IMR-90 (cell line): Measurements from ENCODE around the gene UPF1.

ENCODE experiments used
- BHLHE40 ChIP-seq: fragments of 150-350 bp; IDR thresholded peaks from 2 replicates; pipeline ENCODE4 v1.6.1; 2016; ENCODE audit warnings: mild to moderate bottlenecking, low read depth, low read length
- CEBPB ChIP-seq: IDR thresholded peaks from 2 replicates; pipeline ENCODE4 v1.6.1; 2012; ENCODE audit warnings: low read depth, low read length, improper control_type of control experiment
- CHD1 ChIP-seq: IDR thresholded peaks from 2 replicates; pipeline ENCODE4 v1.6.1; 2012; ENCODE audit warnings: low read depth, low read length, improper control_type of control experiment
- CTCF ChIP-seq: conservative IDR thresholded peaks from 2 replicates; pipeline ENCODE4 v1.5.1; 2012; ENCODE audit warnings: mild to moderate bottlenecking, low read depth, low read length, improper control_type of control experiment
- ELK1 ChIP-seq: fragments of 150-350 bp; IDR thresholded peaks from 2 replicates; pipeline ENCODE4 v1.6.1; 2016; ENCODE audit warnings: low read depth, mild to moderate bottlenecking, low read length, moderate library complexity, borderline replicate concordance
- FOS ChIP-seq: fragments of 150-350 bp; IDR thresholded peaks from 2 replicates; pipeline ENCODE4 v1.6.1; 2016; ENCODE audit warnings: low read depth, low read length
- MAFK ChIP-seq: IDR thresholded peaks from 2 replicates; pipeline ENCODE4 v1.6.1; 2012; ENCODE audit warnings: low read depth, low read length, improper control_type of control experiment
- MAZ ChIP-seq: IDR thresholded peaks from 2 replicates; pipeline ENCODE4 v1.6.1; 2012; ENCODE audit warnings: low read depth, mild to moderate bottlenecking, low read length, improper control_type of control experiment, moderate library complexity, borderline replicate concordance
- MXI1 ChIP-seq: IDR thresholded peaks from 2 replicates; pipeline ENCODE4 v1.6.1; 2012; ENCODE audit warnings: low read depth, mild to moderate bottlenecking, low read length, moderate library complexity, borderline replicate concordance
- POLR2A ChIP-seq: IDR thresholded peaks from 2 replicates; pipeline ENCODE4 v1.6.1; 2012; ENCODE audit warnings: mild to moderate bottlenecking, low read depth, low read length
- RAD21 ChIP-seq: IDR thresholded peaks from 2 replicates; pipeline ENCODE4 v1.6.1; 2012; ENCODE audit warnings: low read length, improper control_type of control experiment
- RCOR1 ChIP-seq: IDR thresholded peaks from 2 replicates; pipeline ENCODE4 v1.6.1; 2012; ENCODE audit warnings: mild to moderate bottlenecking, low read length, improper control_type of control experiment; ENCODE audit not compliant: insufficient replicate concordance
- RFX5 ChIP-seq: IDR thresholded peaks from 2 replicates; pipeline ENCODE4 v1.8.0; 2012; ENCODE audit warnings: low read depth, mild to moderate bottlenecking, low read length, moderate library complexity
- USF2 ChIP-seq: fragments of 150-350 bp; IDR thresholded peaks from 2 replicates; pipeline ENCODE4 v1.6.1; 2017; ENCODE audit warnings: mild to moderate bottlenecking, antibody characterized with exemption, low read length, low read depth

- TF ChIP-seq CTCF (no peak), CHD1 (no peak), MXI1 (no peak), POLR2A (no peak), RFX5 (no peak), BHLHE40 (no peak), MAZ (no peak), RCOR1 (no peak), FOS (no peak), MAFK (no peak), CEBPB (no peak), ELK1 (no peak), RAD21 (no peak), USF2 (no peak)
Observed at GRCh38 chr19:18800636-18801035, 31.1 kb upstream of the UPF1 start.
